RWPE2 (cell line): ENCODE measurements around the gene COL4A2.
A peak's percentile ranks its signal among the peaks of the same experiment; 100 is the strongest.

ENCODE experiments used
- ATAC-seq: fragments of 200-7000 bp; cut with Tn5 transposase; 3 replicates; pipeline ENCODE4 v1.9.1; 2021; ENCODE audit warnings: low read depth
- DNase-seq: peaks from one replicate; pipeline ENCODE4 v3.0.0-alpha.2; 2020; ENCODE audit warnings: low spot score
- H3K27ac ChIP-seq: fragments of 450-650 bp; 2 replicates; pipeline ENCODE4 v1.5.1; 2017; ENCODE audit warnings: mild to moderate bottlenecking; ENCODE audit not compliant: poor library complexity, severe bottlenecking
- H3K27me3 ChIP-seq: fragments of 250-450 bp; sonication (Bioruptor Pico); 2 replicates; pipeline ENCODE4 v1.5.1; 2021; ENCODE audit warnings: mild to moderate bottlenecking, moderate library complexity; ENCODE audit not compliant: insufficient read depth, poor library complexity, severe bottlenecking
- H3K36me3 ChIP-seq: fragments of 250-450 bp; sonication (Bioruptor Pico); 2 replicates; pipeline ENCODE4 v1.5.1; 2020; ENCODE audit warnings: low read depth, mild to moderate bottlenecking, moderate library complexity
- H3K4me1 ChIP-seq: fragments of 250-450 bp; sonication (Bioruptor Pico); 2 replicates; pipeline ENCODE4 v1.5.1; 2021; ENCODE audit warnings: mild to moderate bottlenecking, moderate library complexity; ENCODE audit not compliant: insufficient read depth, poor library complexity, severe bottlenecking
- H3K4me3 ChIP-seq: fragments of 250-450 bp; sonication (Bioruptor Pico); 2 replicates; pipeline ENCODE4 v1.5.1; 2021; ENCODE audit warnings: mild to moderate bottlenecking, moderate library complexity; ENCODE audit not compliant: severe bottlenecking
- H3K9me3 ChIP-seq: fragments of 250-450 bp; sonication (Bioruptor Pico); 2 replicates; pipeline ENCODE4 v1.5.1; 2021; ENCODE audit warnings: mild to moderate bottlenecking, moderate library complexity; ENCODE audit not compliant: severe bottlenecking
- CTCF ChIP-seq: fragments of 450-650 bp; IDR thresholded peaks from one replicate; pipeline ENCODE4 v1.5.1; 2017; ENCODE audit warnings: mild to moderate bottlenecking, moderate library complexity; ENCODE audit not compliant: poor library complexity, severe bottlenecking

COL4A2 gene

GRCh38 chr13:110361365-110361911 lies 54.4 kb downstream of the COL4A2 start:
- no peak for ATAC-seq
- no peaks in the 10 kb centered on the region for H3K4me1 ChIP-seq
- no peaks in the 10 kb centered on the region for H3K27me3 ChIP-seq
- H3K36me3 ChIP-seq: peaks cover 74% of the 10 kb centered on the region
- TF ChIP-seq CTCF: no peak
- no peak for DNase-seq
- H3K27ac ChIP-seq: no peak overlapping the region
- no peaks in the 10 kb centered on the region for H3K9me3 ChIP-seq
- H3K4me3 ChIP-seq: no peak overlapping the region

- no peak for ATAC-seq
- Histone ChIP-seq H3K9me3 (no peaks in the 10 kb centered on the region), H3K27ac (no peak overlapping the region), H3K4me1 (no peaks in the 10 kb centered on the region), H3K4me3 (no peak overlapping the region), H3K27me3 (no peaks in the 10 kb centered on the region), H3K36me3 (peaks cover 65% of the 10 kb centered on the region)
- DNase-seq: no peak
- TF ChIP-seq CTCF: peak; percentile 6
These were observed 55.9 kb downstream of the COL4A2 start for GRCh38 chr13:110363010-110363409.

DNA sequence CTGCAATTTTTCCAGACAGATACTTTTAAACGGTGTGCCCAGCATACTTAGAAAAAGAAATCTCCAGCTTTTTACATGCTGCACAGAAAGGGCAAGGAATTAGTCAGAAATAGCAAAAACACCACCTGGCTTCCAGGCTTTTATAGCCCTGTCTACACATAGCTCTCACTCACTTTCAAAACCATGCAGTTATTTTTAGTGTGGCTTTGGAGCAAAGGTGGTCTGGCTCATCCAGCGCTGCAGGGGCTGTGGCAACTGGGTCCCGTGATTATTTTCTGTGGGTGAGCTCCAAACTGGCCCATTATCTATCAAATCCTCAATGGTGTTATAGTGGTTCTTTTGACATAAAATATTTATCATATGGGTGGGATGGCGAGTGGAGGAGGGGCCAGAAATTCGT lies 57.0 kb downstream of the COL4A2 start:
- DNase-seq (no peak), ATAC-seq (no peak)
- Histone ChIP-seq H3K4me1 (no peaks in the 10 kb centered on the region), H3K4me3 (no peak overlapping the region), H3K27ac (no peak overlapping the region), H3K27me3 (no peaks in the 10 kb centered on the region), H3K36me3 (peaks cover 55% of the 10 kb centered on the region), H3K9me3 (no peaks in the 10 kb centered on the region)
- no peak for TF ChIP-seq CTCF

GRCh38 chr13:110365876-110366275 lies 58.8 kb downstream of the COL4A2 start:
- H3K36me3 ChIP-seq: peaks cover 37% of the 10 kb centered on the region
- H3K27ac ChIP-seq: no peak overlapping the region
- ATAC-seq (no peak), DNase-seq (no peak)
- H3K4me1 ChIP-seq: no peaks in the 10 kb centered on the region
- no peak for TF ChIP-seq CTCF
- no peak overlapping the region for H3K4me3 ChIP-seq
- H3K27me3 ChIP-seq: no peaks in the 10 kb centered on the region
- no peaks in the 10 kb centered on the region for H3K9me3 ChIP-seq

DNA sequence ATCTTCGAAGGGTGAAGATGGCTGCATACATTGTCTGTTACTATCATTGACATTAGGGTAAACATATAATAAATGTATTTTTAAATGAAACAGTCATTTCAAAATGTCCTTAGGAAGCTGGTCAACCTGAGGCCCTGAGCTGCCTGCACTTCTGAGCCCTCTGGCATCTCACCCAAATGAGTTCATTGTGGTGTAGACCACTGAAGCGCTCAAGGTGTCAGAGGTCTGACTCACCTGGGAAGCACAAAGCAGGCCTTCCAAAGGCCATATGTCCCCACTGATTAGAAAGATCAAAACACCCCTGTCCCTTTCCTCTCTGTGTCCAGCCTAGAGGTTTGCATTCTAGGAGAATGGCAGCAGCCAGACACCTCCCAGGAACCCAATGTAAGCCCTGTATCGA lies 59.6 kb downstream of the COL4A2 start:
- Histone ChIP-seq H3K4me3 (no peak overlapping the region), H3K27ac (no peak overlapping the region), H3K36me3 (peaks cover 32% of the 10 kb centered on the region), H3K27me3 (no peaks in the 10 kb centered on the region), H3K9me3 (no peaks in the 10 kb centered on the region), H3K4me1 (no peaks in the 10 kb centered on the region)
- no peak for ATAC-seq
- no peak for DNase-seq
- no peak for TF ChIP-seq CTCF
